ENCODE measurements around the gene RAB3GAP2. TPM values are rescaled to one million over a fixed set of nuclear protein-coding genes. Genes with fewer than 3 reads are reported as not detected.
A peak's percentile ranks its signal among the peaks of the same experiment; 100 is the strongest.
"Not testable (repeated sequence)": the region's sequence is repeated elsewhere in the genome, so short reads cannot be mapped to it uniquely, and the experiment has no call there.

The RAB3GAP2 gene
- total RNA-seq, 4 donors from 2014 or later = 16.5 to 24.2 (median 18.0) TPM

DNA sequence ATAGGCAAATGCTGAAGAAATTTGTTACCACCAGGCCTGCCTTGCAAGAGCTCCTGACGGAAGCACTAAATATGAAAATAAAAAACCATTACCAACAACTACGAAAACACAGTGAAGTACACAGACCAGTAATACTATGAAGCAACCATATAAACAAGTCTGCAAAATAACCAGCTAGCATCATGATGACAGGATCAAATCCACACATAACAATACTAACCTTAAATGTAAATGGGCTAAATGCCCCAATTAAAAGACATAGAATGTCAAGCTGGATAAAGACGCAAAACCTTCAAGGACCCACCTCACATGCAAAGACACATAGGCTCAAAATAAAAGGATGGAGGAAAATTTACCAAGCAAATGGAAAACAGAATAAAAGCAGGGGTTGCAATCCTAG is 16.1 kb downstream of the RAB3GAP2 start:
- H3K9me3 ChIP-seq; DNase-seq; H3K4me1 ChIP-seq; H3K36me3 ChIP-seq; ATAC-seq; H3K4me3 ChIP-seq; intact Hi-C loops (cut with DNase I; ENCODE audit: low total_unique reads); H3K27me3 ChIP-seq; H3K27ac ChIP-seq; in situ Hi-C loops (cut with MboI; ENCODE audit: low sequenced_read_pairs in 4 of 4): not testable (repeated sequence)

DNA sequence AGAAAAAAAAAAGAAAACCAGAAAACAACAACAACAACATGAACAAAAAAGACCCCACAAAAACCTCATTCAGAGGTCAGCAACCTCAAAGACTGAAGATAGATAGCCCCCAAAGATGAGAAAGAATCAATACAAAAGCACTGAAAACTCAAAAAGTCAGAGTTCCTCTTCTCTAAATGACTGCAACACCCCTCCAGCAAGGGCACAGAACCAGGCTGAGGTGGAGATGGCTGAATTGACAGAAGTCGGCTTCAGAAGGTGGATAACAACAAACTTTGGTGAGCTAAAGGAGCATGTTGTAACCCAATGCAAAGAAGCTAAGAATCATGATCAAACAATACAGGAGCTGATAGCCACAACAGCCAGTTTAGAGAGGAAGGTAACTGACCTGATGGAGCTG is 17.0 kb downstream of the RAB3GAP2 start:
- no peak for TF ChIP-seq CTCF (IDR thresholded peaks at IDR 0.05 in 4 of 5, conservative IDR thresholded peaks at IDR 0.05 in 1 of 5)
- TF ChIP-seq POLR2A (IDR thresholded peaks at IDR 0.05) = no peak
- Histone ChIP-seq H3K9me3 (no peaks in the 10 kb centered on the region), H3K36me3 (peaks cover 0 to 7% of the 10 kb centered on the region in 2 donors), H3K4me1 (no peaks in the 10 kb centered on the region), H3K27ac (no peak overlapping the region), H3K4me3 (no peak overlapping the region), H3K27me3 (no peaks in the 10 kb centered on the region)
- DNase-seq (no peak), ATAC-seq (no peak)
- intact Hi-C loops (cut with DNase I; ENCODE audit: low total_unique reads) = no loop called here
- in situ Hi-C loops (cut with MboI; ENCODE audit: low sequenced_read_pairs in 4 of 4) = no loop called here

- ATAC-seq = peak; percentile 50 to 58
- H3K36me3 ChIP-seq; DNase-seq; intact Hi-C loops (cut with DNase I; ENCODE audit: low total_unique reads); H3K27ac ChIP-seq; H3K9me3 ChIP-seq; H3K27me3 ChIP-seq; H3K4me1 ChIP-seq; in situ Hi-C loops (cut with MboI; ENCODE audit: low sequenced_read_pairs in 4 of 4); H3K4me3 ChIP-seq: not testable (repeated sequence)
Measured at GRCh38 chr1:220253290-220253689, 19.0 kb downstream of the RAB3GAP2 start.

- in situ Hi-C loops (cut with MboI; ENCODE audit: low sequenced_read_pairs in 4 of 4) = no loop called here
- TF ChIP-seq POLR2A (IDR thresholded peaks at IDR 0.05) = no peak
- no peaks in the 10 kb centered on the region for H3K4me1 ChIP-seq
- peaks cover 0 to 7% of the 10 kb centered on the region in 2 donors for H3K36me3 ChIP-seq
- no peak overlapping the region for H3K27ac ChIP-seq
- ATAC-seq = no peak
- intact Hi-C loops (cut with DNase I; ENCODE audit: low total_unique reads) = no loop called here
- H3K9me3 ChIP-seq = no peaks in the 10 kb centered on the region
- no peak overlapping the region for H3K4me3 ChIP-seq
- no peak for DNase-seq
- H3K27me3 ChIP-seq = no peaks in the 10 kb centered on the region
Measured at GRCh38 chr1:220251272-220251671, 21.0 kb downstream of the RAB3GAP2 start.

GRCh38 chr1:220250681-220251080 is 21.6 kb downstream of the RAB3GAP2 start:
- Histone ChIP-seq H3K4me1 (no peaks in the 10 kb centered on the region), H3K4me3 (no peak overlapping the region), H3K9me3 (no peaks in the 10 kb centered on the region), H3K27me3 (no peaks in the 10 kb centered on the region), H3K36me3 (peaks cover 0 to 7% of the 10 kb centered on the region in 2 donors), H3K27ac (no peak overlapping the region)
- no peak for ATAC-seq
- in situ Hi-C loops (cut with MboI; ENCODE audit: low sequenced_read_pairs in 4 of 4) = no loop called here
- DNase-seq = no peak
- intact Hi-C loops (cut with DNase I; ENCODE audit: low total_unique reads) = no loop called here
- TF ChIP-seq POLR2A (IDR thresholded peaks at IDR 0.05) (no peak), CTCF (IDR thresholded peaks at IDR 0.05 in 4 of 5, conservative IDR thresholded peaks at IDR 0.05 in 1 of 5) (no peak)

DNA sequence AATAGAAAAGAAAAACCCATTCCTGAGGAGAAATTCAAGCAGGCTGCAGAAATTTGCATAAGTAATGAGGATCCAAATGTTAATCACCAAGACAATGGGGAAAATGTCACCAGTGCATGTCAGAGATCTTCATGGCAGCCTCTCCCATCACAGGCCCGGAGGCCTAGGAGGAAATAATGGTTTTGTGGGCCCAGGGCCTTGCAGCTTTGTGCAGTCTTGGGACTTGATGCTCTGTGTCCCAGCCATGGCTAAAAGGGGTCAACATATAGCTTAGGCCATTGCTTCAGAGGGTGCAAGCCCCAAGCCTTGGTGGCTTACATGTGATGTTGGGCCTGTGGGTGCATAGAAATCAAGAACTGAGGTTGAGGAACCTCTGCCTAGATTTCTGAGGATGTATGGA is 22.7 kb downstream of the RAB3GAP2 start:
- in situ Hi-C loops (cut with MboI; ENCODE audit: low sequenced_read_pairs in 4 of 4) = no loop called here
- H3K27me3 ChIP-seq = no peaks in the 10 kb centered on the region
- no peak overlapping the region for H3K27ac ChIP-seq
- intact Hi-C loops (cut with DNase I; ENCODE audit: low total_unique reads) = no loop called here
- DNase-seq (no peak), ATAC-seq (no peak)
- no peaks in the 10 kb centered on the region for H3K4me1 ChIP-seq
- H3K4me3 ChIP-seq = no peak overlapping the region
- no peaks in the 10 kb centered on the region for H3K9me3 ChIP-seq
- no peak for TF ChIP-seq POLR2A (IDR thresholded peaks at IDR 0.05)
- no peak for TF ChIP-seq CTCF (IDR thresholded peaks at IDR 0.05 in 4 of 5, conservative IDR thresholded peaks at IDR 0.05 in 1 of 5)
- peaks cover 0 to 7% of the 10 kb centered on the region in 2 donors for H3K36me3 ChIP-seq

DNA sequence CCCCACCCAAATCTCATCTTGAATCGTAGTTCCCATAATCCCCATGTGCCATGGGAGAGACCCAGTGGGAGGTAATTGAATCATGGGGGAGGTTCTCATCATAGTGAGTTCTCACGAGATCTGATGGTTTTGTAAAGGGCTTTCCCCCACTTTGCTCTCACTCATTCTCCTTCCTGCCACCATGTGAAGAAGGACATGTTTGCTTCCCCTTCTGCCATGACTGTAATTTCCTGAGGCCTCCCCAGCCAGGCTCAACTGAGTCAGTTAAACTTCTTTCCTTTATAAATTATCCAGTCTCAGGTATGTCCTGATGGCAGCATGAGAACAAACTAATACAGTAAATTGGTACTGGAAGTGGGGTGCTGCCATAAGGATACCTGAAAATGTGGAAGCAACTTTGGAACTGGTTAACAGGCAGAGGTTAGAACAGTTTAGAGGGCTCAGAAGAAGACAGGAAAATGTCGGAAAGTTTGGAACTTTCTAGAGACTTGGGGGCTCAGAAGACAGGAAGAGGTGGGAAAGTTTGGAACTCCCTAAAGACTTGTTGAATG is 23.5 kb downstream of the RAB3GAP2 start:
- in situ Hi-C loops (cut with MboI; ENCODE audit: low sequenced_read_pairs in 4 of 4); H3K27ac ChIP-seq; ATAC-seq: not testable (repeated sequence)

DNA sequence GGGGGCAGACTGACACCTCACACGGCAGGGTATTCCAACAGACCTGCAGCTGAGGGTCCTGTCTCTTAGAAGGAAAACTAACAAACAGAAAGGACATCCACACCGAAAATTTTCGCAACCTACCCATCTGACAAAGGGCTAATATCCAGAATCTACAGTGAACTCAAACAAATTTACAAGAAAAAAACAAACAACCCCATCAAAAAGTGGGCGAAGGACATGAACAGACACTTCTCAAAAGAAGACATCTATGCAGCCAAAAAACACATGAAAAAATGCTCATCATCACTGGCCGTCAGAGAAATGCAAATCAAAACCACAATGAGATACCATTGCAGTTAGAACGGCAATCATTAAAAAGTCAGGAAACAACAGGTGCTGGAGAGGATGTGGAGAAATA is 26.4 kb downstream of the RAB3GAP2 start:
- H3K4me3 ChIP-seq; H3K4me1 ChIP-seq; H3K27me3 ChIP-seq; H3K27ac ChIP-seq; DNase-seq; H3K9me3 ChIP-seq; H3K36me3 ChIP-seq; ATAC-seq; intact Hi-C loops (cut with DNase I; ENCODE audit: low total_unique reads); in situ Hi-C loops (cut with MboI; ENCODE audit: low sequenced_read_pairs in 4 of 4): not testable (repeated sequence)

More for the DNA sequence above, 23.5 kb downstream of the RAB3GAP2 start:
- H3K4me3 ChIP-seq; H3K9me3 ChIP-seq; H3K27me3 ChIP-seq; DNase-seq; H3K36me3 ChIP-seq; H3K4me1 ChIP-seq; intact Hi-C loops (cut with DNase I; ENCODE audit: low total_unique reads): not testable (repeated sequence)
